GM12872 (cell line): ENCODE data around the gene PPP1CA.

Experiments
- TF ChIP-seq, protein P1 (sequence below): IDR thresholded peaks from 3 replicates; pipeline ENCODE4 v1.5.1; 2011; ENCODE audit warnings: low read depth, mild to moderate bottlenecking, low read length, moderate library complexity; ENCODE audit not compliant: insufficient read depth

The PPP1CA gene

DNA sequence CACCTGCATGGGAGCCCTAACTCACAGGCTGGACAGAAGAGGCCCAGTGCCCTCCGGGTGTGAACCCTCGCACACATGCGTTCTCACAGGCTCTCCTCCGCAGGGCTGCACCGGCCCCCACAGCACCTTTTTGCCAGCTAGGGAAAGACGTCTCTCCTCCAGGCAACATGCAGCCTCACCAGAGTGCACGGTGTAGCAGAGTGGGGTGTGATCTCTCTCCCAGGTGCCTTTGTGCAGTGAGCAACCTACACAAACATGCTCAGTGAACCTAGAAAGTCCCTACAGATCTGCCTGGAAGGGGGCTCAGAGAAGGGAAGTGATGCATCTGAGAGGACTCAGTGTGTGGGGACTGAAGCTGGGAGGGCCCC lies 10.1 kb upstream of the PPP1CA start:
- TF ChIP-seq, protein P1, sequence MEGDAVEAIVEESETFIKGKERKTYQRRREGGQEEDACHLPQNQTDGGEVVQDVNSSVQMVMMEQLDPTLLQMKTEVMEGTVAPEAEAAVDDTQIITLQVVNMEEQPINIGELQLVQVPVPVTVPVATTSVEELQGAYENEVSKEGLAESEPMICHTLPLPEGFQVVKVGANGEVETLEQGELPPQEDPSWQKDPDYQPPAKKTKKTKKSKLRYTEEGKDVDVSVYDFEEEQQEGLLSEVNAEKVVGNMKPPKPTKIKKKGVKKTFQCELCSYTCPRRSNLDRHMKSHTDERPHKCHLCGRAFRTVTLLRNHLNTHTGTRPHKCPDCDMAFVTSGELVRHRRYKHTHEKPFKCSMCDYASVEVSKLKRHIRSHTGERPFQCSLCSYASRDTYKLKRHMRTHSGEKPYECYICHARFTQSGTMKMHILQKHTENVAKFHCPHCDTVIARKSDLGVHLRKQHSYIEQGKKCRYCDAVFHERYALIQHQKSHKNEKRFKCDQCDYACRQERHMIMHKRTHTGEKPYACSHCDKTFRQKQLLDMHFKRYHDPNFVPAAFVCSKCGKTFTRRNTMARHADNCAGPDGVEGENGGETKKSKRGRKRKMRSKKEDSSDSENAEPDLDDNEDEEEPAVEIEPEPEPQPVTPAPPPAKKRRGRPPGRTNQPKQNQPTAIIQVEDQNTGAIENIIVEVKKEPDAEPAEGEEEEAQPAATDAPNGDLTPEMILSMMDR = no peak

DNA sequence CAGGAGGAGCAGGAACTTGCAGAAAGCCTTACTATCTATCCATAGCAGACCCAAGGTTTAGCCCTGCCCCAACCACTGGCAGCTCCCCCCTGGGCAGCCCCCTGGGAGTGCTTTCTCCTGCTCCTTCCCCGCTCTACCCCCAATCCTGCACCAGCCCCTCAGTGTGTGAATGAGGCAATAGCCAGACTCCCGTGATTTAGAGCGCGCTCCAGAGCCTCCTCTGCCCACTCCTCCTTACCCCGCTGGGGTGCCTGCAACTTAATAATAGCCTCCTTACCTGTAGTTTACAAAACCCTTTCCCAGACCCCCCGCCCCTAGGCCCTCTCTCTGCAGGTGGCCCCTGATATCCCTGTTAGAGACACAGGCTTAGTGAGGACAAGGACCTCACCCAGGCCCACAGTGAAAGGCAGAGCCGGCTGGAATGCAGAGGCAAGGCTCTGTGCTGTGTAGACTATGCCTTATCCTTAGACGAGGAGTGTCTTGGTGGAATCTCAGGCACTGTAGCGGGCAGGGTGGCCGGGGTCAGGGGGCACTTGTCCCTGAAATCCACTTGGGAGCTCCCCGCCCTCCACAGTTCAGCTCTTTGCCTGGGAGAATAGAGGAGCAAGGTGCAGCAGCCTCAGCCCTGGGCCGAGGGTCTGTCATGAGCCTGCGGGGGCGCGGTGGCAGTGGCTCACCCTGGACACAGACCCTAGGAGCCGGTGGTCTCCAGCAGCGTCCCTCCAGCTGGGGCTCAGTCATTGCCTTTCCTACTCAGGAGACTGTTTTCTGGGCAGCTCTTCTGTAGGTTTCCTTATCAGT lies 9.5 kb upstream of the PPP1CA start:
- TF ChIP-seq, protein P1 = no peak

GRCh38 chr11:67410369-67410831 lies 8.7 kb upstream of the PPP1CA start:
- TF ChIP-seq, protein P1 = no peak

GRCh38 chr11:67409781-67410368 lies 8.2 kb upstream of the PPP1CA start:
- TF ChIP-seq, protein P1 = 0 out of 3 replicates have a peak, but pooled peaks have one; percentile 11

DNA sequence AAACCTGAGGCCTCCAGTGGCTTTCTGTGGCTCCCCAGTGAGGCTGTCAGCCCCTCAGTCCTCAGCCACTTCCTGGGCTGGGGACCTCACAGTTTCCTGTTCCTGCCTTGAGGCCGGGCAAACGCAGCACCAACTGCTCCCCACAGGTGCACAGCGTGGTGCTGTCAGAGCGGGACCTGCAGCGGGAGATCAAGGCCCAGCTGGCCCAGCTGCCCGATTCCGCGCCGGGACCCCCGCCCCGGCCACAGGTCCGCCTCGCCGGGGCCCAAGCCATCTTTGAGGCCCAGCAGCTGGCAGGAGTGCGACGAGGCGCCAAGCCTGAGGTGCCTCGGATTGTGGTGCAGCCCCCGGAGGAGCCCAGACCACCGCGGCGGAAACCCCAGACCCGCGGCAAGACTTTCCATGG lies 7.6 kb upstream of the PPP1CA start:
- TF ChIP-seq, protein P1 = no peak

GRCh38 chr11:67408437-67409200 lies 7.0 kb upstream of the PPP1CA start:
- TF ChIP-seq, protein P1 = no peak

GRCh38 chr11:67407688-67408163 lies 6.1 kb upstream of the PPP1CA start:
- TF ChIP-seq, protein P1 = no peak
